Effector memory CD4-positive, alpha-beta T cell (primary cell): Measurements from ENCODE around the gene MELTF.
"Not testable (repeated sequence)": the region's sequence is repeated elsewhere in the genome, so short reads cannot be mapped to it uniquely, and the experiment has no call there.

Experiments used
- DNase-seq, 3 donors: peaks; one replicate each; pipeline ENCODE4 v3.0.0-alpha.2; 2020
- H3K27ac ChIP-seq: 2 replicates; pipeline ENCODE4 v1.7.0; 2013; ENCODE audit warnings: mild to moderate bottlenecking, low read length, moderate library complexity; ENCODE audit not compliant: insufficient read depth, poor library complexity, severe bottlenecking
- H3K27me3 ChIP-seq: replicated peaks from 2 replicates; pipeline ENCODE4 v1.7.0; 2013; ENCODE audit warnings: mild to moderate bottlenecking, low read length; ENCODE audit not compliant: insufficient read depth, control insufficient read depth, poor library complexity, severe bottlenecking
- H3K36me3 ChIP-seq: 2 replicates; pipeline ENCODE4 v1.7.0; 2013; ENCODE audit warnings: mild to moderate bottlenecking, low read length, moderate library complexity; ENCODE audit not compliant: control insufficient read depth, insufficient read depth
- H3K4me1 ChIP-seq: 2 replicates; pipeline ENCODE4 v1.7.0; 2013; ENCODE audit warnings: low read length, mild to moderate bottlenecking; ENCODE audit not compliant: control insufficient read depth, insufficient read depth, poor library complexity, severe bottlenecking
- H3K4me3 ChIP-seq: 2 replicates; pipeline ENCODE4 v1.7.0; 2013; ENCODE audit warnings: low read length, low read depth, mild to moderate bottlenecking; ENCODE audit not compliant: insufficient read depth, poor library complexity, severe bottlenecking
- H3K9me3 ChIP-seq: 2 replicates; pipeline ENCODE4 v1.7.0; 2013; ENCODE audit warnings: mild to moderate bottlenecking, low read length, moderate library complexity; ENCODE audit not compliant: control insufficient read depth
- total RNA-seq, 3 donors: gene quantifications; one replicate each; lab custom pipeline; 2026; lab: John Stamatoyannopoulos, UW

The MELTF gene
- 2.8 to 3.9 (median 3.0) reads per million in 3 donors for total RNA-seq

DNA sequence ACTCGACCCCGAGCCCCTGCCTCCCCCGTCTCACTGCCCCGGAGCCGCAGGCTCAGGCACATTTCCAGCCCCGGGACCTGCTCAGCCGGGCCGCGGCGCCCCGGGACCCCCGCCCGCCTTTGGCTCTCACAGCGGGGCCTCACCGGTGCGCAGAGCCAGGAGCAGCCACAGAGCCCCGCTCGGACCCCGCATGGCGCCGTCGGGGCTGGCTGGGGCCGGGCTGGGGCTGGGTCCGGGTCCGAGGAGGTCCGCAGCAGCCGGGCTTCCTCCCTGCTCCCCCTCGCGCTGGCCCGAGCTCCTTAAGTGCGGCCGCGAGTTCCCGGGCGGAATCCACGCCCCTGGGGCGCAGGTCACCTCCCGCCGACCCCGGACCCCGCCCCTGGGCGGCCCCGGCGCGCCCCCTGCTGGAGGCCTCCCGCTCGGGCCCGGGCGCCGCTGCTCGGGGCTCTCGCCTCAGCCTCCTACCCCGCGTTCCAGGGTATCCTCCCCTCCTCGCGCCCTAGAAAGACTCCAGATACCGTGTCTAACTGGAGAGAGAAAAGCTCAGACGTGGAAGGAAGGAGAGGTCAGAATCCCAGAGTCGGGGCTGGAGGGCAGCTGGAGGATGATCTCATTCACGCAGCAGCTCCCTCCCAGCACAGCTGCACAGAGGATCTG lies at the start of gene MELTF:
Gene MELTF (minus strand): TSS at position 307 of the 657 bp plus-strand sequence. CDS start 115 bp downstream, at position 192.
- no peaks in the 10 kb centered on the region for H3K9me3 ChIP-seq
- H3K36me3 ChIP-seq = no peaks in the 10 kb centered on the region
- peak within 1 kb of the TSS; percentile 66 for H3K4me3 ChIP-seq
- peaks cover 15% of the 10 kb centered on the region for H3K4me1 ChIP-seq
- H3K27me3 ChIP-seq = no peaks in the 10 kb centered on the region
- DNase-seq = peak; percentile 46 to 60 (median 53)
- H3K27ac ChIP-seq = no peak within 1 kb of the TSS

DNA sequence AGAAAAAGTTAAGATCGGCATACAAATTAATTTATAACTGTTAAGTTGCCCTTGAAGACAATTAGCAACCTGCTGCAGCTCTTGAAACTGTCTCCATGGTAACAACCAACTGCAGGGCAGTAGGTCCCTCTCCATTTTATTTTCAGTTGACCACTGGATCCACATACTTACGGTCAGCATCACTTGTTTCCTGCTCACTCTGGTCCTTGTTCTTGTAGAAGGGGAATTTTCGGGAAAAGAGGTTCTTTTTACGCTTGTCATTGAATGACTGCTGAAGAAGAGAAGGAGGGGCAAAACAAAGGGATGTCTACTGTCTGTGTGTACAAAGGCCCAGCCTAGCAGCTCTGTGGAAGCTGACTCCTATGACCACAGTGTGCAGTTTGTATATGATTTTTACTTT lies 46.8 kb upstream of the MELTF start:
- H3K36me3 ChIP-seq = peaks cover 10% of the 10 kb centered on the region
- H3K4me3 ChIP-seq = no peak overlapping the region
- no peak overlapping the region for H3K27ac ChIP-seq
- no peaks in the 10 kb centered on the region for H3K27me3 ChIP-seq
- no peak for DNase-seq
- no peaks in the 10 kb centered on the region for H3K4me1 ChIP-seq
- H3K9me3 ChIP-seq = no peaks in the 10 kb centered on the region

GRCh38 chr3:197068077-197068476 lies 38.5 kb upstream of the MELTF start:
- H3K36me3 ChIP-seq = peaks cover 14% of the 10 kb centered on the region
- no peak overlapping the region for H3K4me3 ChIP-seq
- no peaks in the 10 kb centered on the region for H3K4me1 ChIP-seq
- DNase-seq = no peak
- H3K9me3 ChIP-seq = no peaks in the 10 kb centered on the region
- no peak overlapping the region for H3K27ac ChIP-seq
- H3K27me3 ChIP-seq = no peaks in the 10 kb centered on the region

- H3K4me3 ChIP-seq = no peak overlapping the region
- peaks cover 14% of the 10 kb centered on the region for H3K36me3 ChIP-seq
- no peak for DNase-seq
- no peaks in the 10 kb centered on the region for H3K27me3 ChIP-seq
- no peaks in the 10 kb centered on the region for H3K9me3 ChIP-seq
- no peaks in the 10 kb centered on the region for H3K4me1 ChIP-seq
- H3K27ac ChIP-seq = no peak overlapping the region
These were observed 35.2 kb upstream of the MELTF start for GRCh38 chr3:197064771-197065170.

GRCh38 chr3:197062446-197062845 lies 32.8 kb upstream of the MELTF start:
- peaks cover 28% of the 10 kb centered on the region for H3K36me3 ChIP-seq
- H3K27me3 ChIP-seq = no peaks in the 10 kb centered on the region
- H3K9me3 ChIP-seq = no peaks in the 10 kb centered on the region
- DNase-seq = no peak
- H3K4me3 ChIP-seq = no peak overlapping the region
- H3K4me1 ChIP-seq = no peaks in the 10 kb centered on the region
- no peak overlapping the region for H3K27ac ChIP-seq

DNA sequence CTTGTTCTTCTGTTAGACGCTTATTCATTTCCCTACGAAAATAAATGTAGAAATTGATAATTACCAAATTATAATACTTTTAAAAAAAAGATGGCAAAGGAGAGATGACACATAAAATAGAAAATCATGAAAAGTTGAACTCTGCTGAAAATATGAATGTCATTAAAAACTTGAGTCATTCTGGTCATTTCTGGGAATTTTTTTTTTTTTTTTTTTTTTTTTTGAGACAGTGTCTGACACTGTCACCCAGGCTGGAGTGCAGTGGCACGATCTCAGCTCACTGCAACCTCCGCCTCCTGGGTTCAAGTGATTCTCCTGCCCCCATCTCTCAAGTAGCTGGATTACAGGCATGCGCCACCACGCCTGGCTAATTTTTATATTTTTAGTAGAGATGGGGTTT lies 22.0 kb upstream of the MELTF start:
- not testable (repeated sequence) for H3K4me1 ChIP-seq, H3K27me3 ChIP-seq, H3K27ac ChIP-seq, DNase-seq, H3K9me3 ChIP-seq, H3K36me3 ChIP-seq, H3K4me3 ChIP-seq

DNA sequence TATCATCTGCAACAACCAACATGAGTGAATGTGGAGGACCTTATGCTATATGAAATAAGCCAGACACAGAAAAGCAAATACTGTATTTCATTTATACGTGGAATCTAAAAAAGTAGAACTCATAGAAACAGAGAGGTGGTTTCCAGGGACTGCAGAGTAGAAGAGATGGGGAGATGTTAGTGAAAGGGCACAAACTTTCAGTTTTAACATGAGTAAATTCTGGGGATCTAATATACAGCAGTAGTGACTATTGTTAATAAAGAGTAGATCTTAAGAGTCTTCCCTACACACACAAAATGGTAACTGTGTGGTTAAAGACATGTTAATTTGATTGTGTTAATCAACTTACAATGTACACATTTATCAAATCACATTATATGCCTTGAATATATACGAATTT lies 20.9 kb upstream of the MELTF start:
- Histone ChIP-seq H3K27ac (no peak overlapping the region), H3K9me3 (no peaks in the 10 kb centered on the region), H3K4me1 (no peaks in the 10 kb centered on the region), H3K4me3 (no peak overlapping the region), H3K27me3 (no peaks in the 10 kb centered on the region), H3K36me3 (peaks cover 8% of the 10 kb centered on the region)
- DNase-seq = no peak

DNA sequence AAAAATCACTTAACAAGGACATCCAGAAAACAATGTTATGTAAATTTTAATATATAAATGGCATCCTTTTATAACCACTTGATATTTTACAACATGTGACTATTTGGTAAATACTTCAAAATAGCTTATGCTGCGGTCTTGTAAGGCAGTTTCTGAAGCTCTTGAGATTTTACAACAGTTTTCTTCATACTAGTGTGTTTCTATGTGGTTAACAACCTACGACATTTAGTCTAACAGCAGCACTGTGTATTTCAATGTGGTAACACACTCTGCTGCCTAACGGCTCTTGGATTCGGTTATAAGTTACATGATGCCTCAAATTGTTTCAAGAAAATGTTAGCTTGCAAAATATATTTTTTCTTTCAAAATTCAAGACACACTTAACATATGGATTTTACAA lies 12.9 kb upstream of the MELTF start:
- Histone ChIP-seq H3K27ac (no peak overlapping the region), H3K27me3 (no peaks in the 10 kb centered on the region), H3K36me3 (peaks cover 4% of the 10 kb centered on the region), H3K4me1 (no peaks in the 10 kb centered on the region), H3K4me3 (no peak overlapping the region), H3K9me3 (no peaks in the 10 kb centered on the region)
- DNase-seq = no peak

GRCh38 chr3:197041875-197042488 lies 12.4 kb upstream of the MELTF start:
- DNase-seq = no peak
- Histone ChIP-seq H3K4me1 (no peaks in the 10 kb centered on the region), H3K36me3 (peaks cover 4% of the 10 kb centered on the region), H3K27me3 (no peaks in the 10 kb centered on the region), H3K4me3 (no peak overlapping the region), H3K27ac (no peak overlapping the region), H3K9me3 (no peaks in the 10 kb centered on the region)

GRCh38 chr3:197040658-197041057 lies 11.0 kb upstream of the MELTF start:
- no peak for DNase-seq
- Histone ChIP-seq H3K4me3 (no peak overlapping the region), H3K27ac (no peak overlapping the region), H3K4me1 (no peaks in the 10 kb centered on the region), H3K27me3 (no peaks in the 10 kb centered on the region), H3K36me3 (peaks cover 2% of the 10 kb centered on the region), H3K9me3 (no peaks in the 10 kb centered on the region)
